Stomach (tissue), 4 donors: ENCODE measurements around the gene STYXL1.

ENCODE experiments used
- EP300 ChIP-seq: sonication (generic); formaldehyde crosslinking; IDR thresholded peaks from one replicate; pipeline ENCODE4 v1.6.1; 2017; ENCODE audit warnings: antibody characterized with exemption
- POLR2A ChIP-seq, 4 donors: fragments of 450-650 bp; IDR thresholded peaks; one replicate each; pipeline ENCODE4 v1.6.1; 2016; ENCODE audit warnings: antibody characterized with exemption in 4 of 4, control low read depth in 2 of 4, mild to moderate bottlenecking in 1 of 4, moderate library complexity in 1 of 4
- POLR2AphosphoS5 ChIP-seq, 3 donors: sonication (generic); formaldehyde crosslinking; IDR thresholded peaks; one replicate each; pipeline ENCODE4 v1.6.1; 2016; ENCODE audit warnings: antibody characterized with exemption in 3 of 3
- TF ChIP-seq, protein P1 (sequence below), 7 experiments: fragments of 450-650 bp in 4 of 7; fragments of 200-600 bp in 3 of 7; sonication (generic) in 3 of 7; IDR thresholded peaks; one replicate each; pipeline ENCODE4 v1.5.1; 2016 to 2019; ENCODE audit warnings: antibody characterized with exemption in 7 of 7, control low read depth in 2 of 7, mild to moderate bottlenecking in 1 of 7

GRCh38 chr7:75963381-75963995 is 84.3 kb downstream of the STYXL1 start:
- TF ChIP-seq POLR2A (IDR thresholded peaks at IDR 0.05) (no peak), EP300 (no peak), POLR2AphosphoS5 (IDR thresholded peaks at IDR 0.05) (no peak)
- TF ChIP-seq, protein P1, sequence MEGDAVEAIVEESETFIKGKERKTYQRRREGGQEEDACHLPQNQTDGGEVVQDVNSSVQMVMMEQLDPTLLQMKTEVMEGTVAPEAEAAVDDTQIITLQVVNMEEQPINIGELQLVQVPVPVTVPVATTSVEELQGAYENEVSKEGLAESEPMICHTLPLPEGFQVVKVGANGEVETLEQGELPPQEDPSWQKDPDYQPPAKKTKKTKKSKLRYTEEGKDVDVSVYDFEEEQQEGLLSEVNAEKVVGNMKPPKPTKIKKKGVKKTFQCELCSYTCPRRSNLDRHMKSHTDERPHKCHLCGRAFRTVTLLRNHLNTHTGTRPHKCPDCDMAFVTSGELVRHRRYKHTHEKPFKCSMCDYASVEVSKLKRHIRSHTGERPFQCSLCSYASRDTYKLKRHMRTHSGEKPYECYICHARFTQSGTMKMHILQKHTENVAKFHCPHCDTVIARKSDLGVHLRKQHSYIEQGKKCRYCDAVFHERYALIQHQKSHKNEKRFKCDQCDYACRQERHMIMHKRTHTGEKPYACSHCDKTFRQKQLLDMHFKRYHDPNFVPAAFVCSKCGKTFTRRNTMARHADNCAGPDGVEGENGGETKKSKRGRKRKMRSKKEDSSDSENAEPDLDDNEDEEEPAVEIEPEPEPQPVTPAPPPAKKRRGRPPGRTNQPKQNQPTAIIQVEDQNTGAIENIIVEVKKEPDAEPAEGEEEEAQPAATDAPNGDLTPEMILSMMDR (IDR thresholded peaks at IDR 0.05): no peak
